Measurements from ENCODE around the gene KLK12.

- TF ChIP-seq YY1 (IDR thresholded peaks at IDR 0.05; ENCODE audit: insufficient read depth, insufficient read length): no peak
- no peak for TF ChIP-seq ZNF274 (IDR thresholded peaks at IDR 0.05; ENCODE audit: low read depth, low read length)
These were observed 25.5 kb downstream of the KLK12 start for GRCh38 chr19:51009061-51009891.

Measured in NT2/D1 (cell line).